ENCODE results near the gene RAB9B. TPM values are rescaled to one million over a fixed set of nuclear protein-coding genes. Genes with fewer than 3 reads are reported as not detected.
A peak's percentile ranks its signal among the peaks of the same experiment; 100 is the strongest.
"Not testable (repeated sequence)": the region's sequence is repeated elsewhere in the genome, so short reads cannot be mapped to it uniquely, and the experiment has no call there.

RAB9B gene
- total RNA-seq, 1 donor from 2014 or later = 0.55 TPM

- Histone ChIP-seq H3K4me1 (no peaks in the 10 kb centered on the region), H3K9me3 (no peaks in the 10 kb centered on the region), H3K27me3 (no peaks in the 10 kb centered on the region), H3K36me3 (no peaks in the 10 kb centered on the region), H3K27ac (no peak overlapping the region), H3K4me3 (no peak overlapping the region)
- intact Hi-C loops (cut with DNase I) = no loop called here
- TF ChIP-seq, protein P1, sequence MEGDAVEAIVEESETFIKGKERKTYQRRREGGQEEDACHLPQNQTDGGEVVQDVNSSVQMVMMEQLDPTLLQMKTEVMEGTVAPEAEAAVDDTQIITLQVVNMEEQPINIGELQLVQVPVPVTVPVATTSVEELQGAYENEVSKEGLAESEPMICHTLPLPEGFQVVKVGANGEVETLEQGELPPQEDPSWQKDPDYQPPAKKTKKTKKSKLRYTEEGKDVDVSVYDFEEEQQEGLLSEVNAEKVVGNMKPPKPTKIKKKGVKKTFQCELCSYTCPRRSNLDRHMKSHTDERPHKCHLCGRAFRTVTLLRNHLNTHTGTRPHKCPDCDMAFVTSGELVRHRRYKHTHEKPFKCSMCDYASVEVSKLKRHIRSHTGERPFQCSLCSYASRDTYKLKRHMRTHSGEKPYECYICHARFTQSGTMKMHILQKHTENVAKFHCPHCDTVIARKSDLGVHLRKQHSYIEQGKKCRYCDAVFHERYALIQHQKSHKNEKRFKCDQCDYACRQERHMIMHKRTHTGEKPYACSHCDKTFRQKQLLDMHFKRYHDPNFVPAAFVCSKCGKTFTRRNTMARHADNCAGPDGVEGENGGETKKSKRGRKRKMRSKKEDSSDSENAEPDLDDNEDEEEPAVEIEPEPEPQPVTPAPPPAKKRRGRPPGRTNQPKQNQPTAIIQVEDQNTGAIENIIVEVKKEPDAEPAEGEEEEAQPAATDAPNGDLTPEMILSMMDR (IDR thresholded peaks at IDR 0.05) = no peak
- no peak for DNase-seq
- no peak for ATAC-seq
Measured at GRCh38 chrX:103823591-103823990, 8.5 kb downstream of the RAB9B start.

GRCh38 chrX:103820802-103821201 is 11.3 kb downstream of the RAB9B start:
- H3K4me3 ChIP-seq; H3K9me3 ChIP-seq; ATAC-seq; DNase-seq; H3K4me1 ChIP-seq; intact Hi-C loops (cut with DNase I); H3K27ac ChIP-seq; H3K27me3 ChIP-seq; H3K36me3 ChIP-seq: not testable (repeated sequence)

DNA sequence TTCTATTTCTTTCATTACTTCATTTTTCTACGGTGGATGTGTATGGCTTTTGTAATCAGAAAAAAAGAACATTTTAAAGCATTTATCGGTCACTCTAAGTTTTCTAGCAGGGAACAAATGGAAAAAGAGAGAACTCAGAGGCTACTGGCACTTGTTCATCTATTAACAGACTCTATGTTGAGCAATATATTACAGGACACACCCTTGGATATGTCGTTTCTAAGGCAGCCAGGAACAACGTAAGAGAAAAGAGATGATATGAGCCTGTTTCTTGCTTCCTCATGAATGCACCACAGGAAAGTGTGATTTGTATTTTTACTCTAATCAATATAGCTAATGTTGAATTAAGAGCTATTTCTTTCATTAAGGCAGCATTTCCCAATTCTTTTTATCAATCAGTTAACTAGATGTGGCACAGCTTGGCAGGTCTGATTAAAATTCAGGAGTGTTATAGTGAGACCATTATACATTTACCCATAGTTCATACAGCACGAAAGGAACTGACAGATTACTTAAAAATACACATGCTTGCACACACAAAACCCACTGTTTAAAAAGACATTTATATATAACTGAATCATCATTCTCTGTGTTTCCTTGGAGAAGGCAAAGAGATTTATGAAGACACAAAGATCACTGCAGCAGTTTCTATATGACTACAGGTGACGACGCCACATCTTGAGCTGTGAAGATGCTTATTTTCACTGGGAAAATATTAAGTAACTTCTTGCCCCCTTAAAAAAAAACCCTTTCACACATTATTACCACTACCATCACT is 13.0 kb downstream of the RAB9B start:
- DNase-seq (no peak), ATAC-seq (no peak)
- no peaks in the 10 kb centered on the region for H3K9me3 ChIP-seq
- no peaks in the 10 kb centered on the region for H3K36me3 ChIP-seq
- intact Hi-C loops (cut with DNase I) = loop anchor here (10.0 kb wide), 1 partner anchor 284 kb away; no protein-coding TSS in a partner anchor
- no peak overlapping the region for H3K4me3 ChIP-seq
- H3K4me1 ChIP-seq = no peaks in the 10 kb centered on the region
- TF ChIP-seq, protein P1 (IDR thresholded peaks at IDR 0.05) = no peak
- H3K27me3 ChIP-seq = no peaks in the 10 kb centered on the region
- H3K27ac ChIP-seq = no peak overlapping the region

- no peaks in the 10 kb centered on the region for H3K36me3 ChIP-seq
- ATAC-seq (peak; percentile 48), DNase-seq (no peak)
- H3K9me3 ChIP-seq = no peaks in the 10 kb centered on the region
- no peaks in the 10 kb centered on the region for H3K27me3 ChIP-seq
- no peak overlapping the region for H3K27ac ChIP-seq
- H3K4me3 ChIP-seq = no peak overlapping the region
- TF ChIP-seq, protein P1 (IDR thresholded peaks at IDR 0.05) = peak; percentile 70
- intact Hi-C loops (cut with DNase I) = loop anchor here (10.0 kb wide), 1 partner anchor 283 kb away; no protein-coding TSS in a partner anchor
- H3K4me1 ChIP-seq = no peaks in the 10 kb centered on the region
Measured at GRCh38 chrX:103817502-103817901, 14.6 kb downstream of the RAB9B start.

DNA sequence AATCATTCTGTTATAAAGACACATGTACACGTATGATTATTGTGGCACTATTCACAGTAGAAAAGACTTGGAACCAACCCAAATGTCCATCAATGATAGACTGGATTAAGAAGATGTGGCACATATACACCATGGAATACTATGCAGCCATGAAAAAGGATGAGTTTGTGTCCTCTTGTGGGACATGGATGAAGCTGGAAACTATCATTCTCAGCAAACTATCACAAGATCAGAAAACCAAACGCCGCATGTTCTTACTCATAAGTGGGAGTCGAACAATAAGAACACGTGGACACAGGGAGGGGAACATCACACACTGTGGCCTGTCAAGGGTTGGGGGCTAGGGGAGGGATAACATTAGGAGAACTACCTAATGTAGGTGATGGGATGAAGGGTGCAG is 15.0 kb downstream of the RAB9B start:
- intact Hi-C loops (cut with DNase I) = loop anchor here (10.0 kb wide), 1 partner anchor 282 kb away; no protein-coding TSS in a partner anchor
- not testable (repeated sequence) for H3K27me3 ChIP-seq, DNase-seq, H3K4me1 ChIP-seq, H3K27ac ChIP-seq, H3K9me3 ChIP-seq, H3K36me3 ChIP-seq, ATAC-seq, H3K4me3 ChIP-seq

- no peaks in the 10 kb centered on the region for H3K4me1 ChIP-seq
- no peaks in the 10 kb centered on the region for H3K9me3 ChIP-seq
- no peak for DNase-seq
Measured at GRCh38 chrX:103811858-103812257, 20.2 kb downstream of the RAB9B start.

More at GRCh38 chrX:103811858-103812257, 20.2 kb downstream of the RAB9B start:
- H3K27ac ChIP-seq = no peak overlapping the region
- TF ChIP-seq, protein P1 (IDR thresholded peaks at IDR 0.05) = no peak
- H3K27me3 ChIP-seq = no peaks in the 10 kb centered on the region
- intact Hi-C loops (cut with DNase I) = loop anchor here (10.0 kb wide), 1 partner anchor 277 kb away; no protein-coding TSS in a partner anchor
- H3K4me3 ChIP-seq = no peak overlapping the region
- ATAC-seq = no peak
- H3K36me3 ChIP-seq = no peaks in the 10 kb centered on the region
